Activated T-helper 1 cell treated with Interleukin-2 at 50 U/mL for 16 hours (primary cell): Measurements from ENCODE around the gene OR10T2.
"Not testable (repeated sequence)": the region's sequence is repeated elsewhere in the genome, so short reads cannot be mapped to it uniquely, and the experiment has no call there.

ENCODE experiments used
- DNase-seq: peaks from one replicate; pipeline ENCODE4 v3.0.0-alpha.2; 2020; ENCODE audit warnings: low read depth

The OR10T2 gene

DNA sequence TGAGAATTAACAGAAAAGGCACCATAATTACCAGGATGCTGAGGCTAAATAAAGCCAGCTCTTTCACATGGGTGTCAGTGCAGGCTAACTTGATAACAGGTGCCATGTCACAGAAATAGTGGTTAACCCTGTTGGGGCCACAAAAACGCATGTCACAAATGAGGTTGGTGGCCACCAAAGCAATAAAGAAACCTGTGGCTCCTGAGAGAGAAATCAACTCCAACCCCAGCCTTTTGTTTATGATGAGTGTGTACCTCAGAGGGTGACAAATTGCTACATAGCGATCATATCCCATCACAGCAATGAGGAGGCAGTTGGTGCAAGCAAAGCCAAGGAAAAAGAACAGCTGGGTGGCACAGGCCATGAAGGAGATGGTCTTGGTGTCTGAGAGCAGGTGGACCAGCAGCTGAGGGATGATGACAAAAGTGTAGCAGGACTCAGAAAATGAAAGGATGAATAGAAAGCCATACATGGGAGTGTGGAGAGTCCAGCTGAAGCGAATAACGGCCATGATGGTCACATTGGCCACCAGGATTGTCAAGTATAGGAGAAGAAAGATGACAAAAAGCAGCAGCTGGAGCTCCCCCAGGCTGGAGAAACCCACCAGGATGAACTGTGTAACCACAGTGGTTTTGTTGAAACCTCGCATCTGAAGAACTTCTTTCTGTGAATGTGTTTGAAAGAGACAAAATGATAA is at the start of gene OR10T2:
Gene OR10T2 (minus strand): TSS at position 649 of the 697 bp plus-strand sequence. CDS start 0 bp downstream, at position 649.
- DNase-seq: no peak

DNA sequence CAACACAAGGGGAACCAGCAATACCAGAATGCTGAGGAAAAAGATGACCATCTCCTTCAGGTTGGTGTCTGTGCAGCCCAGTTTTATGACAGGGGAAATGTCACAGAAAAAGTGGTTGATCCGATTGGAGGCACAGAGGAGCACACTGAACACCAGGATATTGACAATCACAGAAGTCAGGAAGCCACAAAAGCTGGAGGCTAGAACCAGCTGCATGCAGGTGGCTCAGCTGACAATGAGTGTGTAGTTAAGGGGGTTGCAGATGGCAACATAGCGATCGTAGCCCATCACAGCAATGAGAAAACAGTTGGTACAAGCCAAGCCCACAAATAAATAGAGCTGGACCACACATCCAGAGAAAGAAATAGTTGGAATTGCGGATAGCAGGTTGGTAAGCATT is 46.1 kb upstream of the OR10T2 start:
- DNase-seq: no peak

- no peak for DNase-seq
Measured at GRCh38 chr1:158434741-158435140, 35.5 kb upstream of the OR10T2 start.

GRCh38 chr1:158430163-158430562 is 30.9 kb upstream of the OR10T2 start:
- DNase-seq: not testable (repeated sequence)

DNA sequence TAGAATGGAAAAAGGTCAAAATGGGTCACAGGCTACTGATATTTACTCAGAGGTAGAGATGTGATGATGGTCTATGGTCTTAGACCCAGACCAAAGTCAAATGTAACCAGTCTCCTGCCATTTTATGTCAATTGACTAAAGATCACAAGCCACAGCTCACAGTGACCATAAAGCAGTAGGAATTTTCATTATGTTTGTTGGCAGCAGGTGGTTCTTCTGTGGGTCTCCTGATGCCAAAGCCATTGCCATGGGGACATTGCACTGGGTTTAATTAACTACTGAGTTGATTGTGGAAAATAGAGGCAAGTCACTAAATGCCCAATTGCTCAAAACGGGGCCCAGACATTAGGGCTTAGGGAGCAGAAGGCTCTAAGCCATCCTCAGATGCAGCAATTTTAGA is 26.9 kb upstream of the OR10T2 start, which contains the start of gene OR10K2:
Gene OR10K2 (minus strand): TSS at position 101 of the 400 bp plus-strand sequence. CDS start 5,371 bp downstream, outside the sequence.
- no peak for DNase-seq

DNA sequence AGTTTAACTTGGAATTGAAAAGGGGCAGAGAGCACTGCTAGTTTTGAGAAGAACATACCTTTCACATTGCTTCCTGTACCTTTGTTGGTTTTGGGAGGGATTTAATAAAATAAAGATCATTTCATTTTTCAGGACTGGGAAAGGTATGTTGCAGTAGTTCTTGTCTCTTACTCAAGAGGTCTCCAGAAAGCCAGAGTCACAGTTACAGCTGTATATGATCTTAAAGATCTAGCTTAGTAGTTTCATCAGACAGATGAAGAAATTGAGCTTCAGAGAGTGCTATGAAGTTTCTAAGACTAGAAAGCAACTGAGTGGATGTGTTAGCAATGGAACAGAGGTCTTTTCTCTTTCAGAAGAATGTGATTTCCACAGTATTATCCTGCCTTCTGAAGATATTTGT is 25.8 kb upstream of the OR10T2 start:
- no peak for DNase-seq

DNA sequence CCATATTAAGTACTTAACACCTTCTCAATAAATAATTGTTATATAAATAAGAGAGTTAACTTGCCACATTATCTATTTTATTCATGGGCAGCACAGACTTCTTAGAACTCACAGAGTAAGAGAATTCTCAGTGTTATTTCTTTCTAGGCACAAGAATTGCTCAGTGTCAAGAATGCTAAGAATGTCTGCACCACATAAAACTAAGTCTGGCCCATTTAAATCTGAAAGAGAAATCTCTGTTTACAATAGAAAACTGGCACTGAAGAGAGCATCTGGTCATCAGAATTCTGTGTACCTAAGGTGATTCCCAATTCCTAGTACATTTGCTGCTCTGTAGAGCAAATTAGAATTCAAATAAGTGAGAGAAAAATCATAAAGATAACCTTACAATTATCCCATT is 22.9 kb upstream of the OR10T2 start:
- no peak for DNase-seq

- no peak for DNase-seq
Measured at GRCh38 chr1:158417586-158417985, 18.3 kb upstream of the OR10T2 start.

DNA sequence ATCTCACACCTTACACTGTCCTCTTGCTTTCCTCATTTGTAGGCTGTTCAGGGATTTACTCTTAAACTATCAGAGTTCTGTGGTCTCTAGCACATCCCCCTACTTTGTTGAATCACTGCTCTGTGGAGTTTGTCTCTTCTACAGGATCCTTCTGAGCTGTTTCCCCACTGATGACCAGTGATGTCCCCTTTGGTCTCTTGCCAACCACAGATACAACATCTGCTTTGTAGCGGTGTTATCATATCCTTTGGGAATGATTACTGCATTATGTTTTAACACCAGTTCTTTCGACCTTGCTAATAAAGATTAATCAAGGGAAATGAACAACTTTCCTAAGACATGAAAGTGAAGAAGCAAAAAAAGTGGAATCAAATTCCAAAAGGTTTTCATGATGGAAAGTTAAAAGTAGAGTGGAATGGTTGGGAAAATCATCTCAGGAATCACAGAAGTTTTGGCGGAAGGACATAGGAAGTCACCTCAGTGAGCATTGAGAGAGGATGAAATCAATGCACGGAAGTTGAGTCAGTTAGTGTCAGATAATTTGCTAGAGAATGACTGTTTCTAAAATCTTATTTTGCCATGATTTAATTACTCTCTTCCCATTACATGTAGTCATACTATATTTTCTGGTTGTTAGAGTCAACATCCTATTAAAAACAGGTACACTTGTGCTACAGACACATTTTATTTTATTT is 15.5 kb upstream of the OR10T2 start:
- no peak for DNase-seq

DNA sequence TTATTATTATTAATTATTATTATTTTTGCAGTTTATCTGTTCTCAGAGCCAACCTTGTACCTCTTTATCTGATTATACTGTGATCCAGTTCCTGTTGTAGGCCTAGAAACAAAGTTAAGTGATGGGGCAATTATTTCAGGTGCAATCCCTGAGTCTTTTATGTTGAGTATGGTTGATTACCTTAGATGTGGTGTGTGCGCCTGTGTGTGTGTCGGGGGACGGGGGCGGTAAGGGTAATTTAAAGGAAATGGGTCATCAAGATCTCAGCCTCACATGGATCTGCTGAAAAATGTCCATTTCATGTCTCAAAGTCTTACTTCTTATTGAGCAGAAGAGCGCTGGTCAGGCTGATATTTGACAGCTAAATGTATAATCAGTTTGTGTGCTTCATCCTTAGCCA is 7.8 kb upstream of the OR10T2 start:
- no peak for DNase-seq

- no peak for DNase-seq
Measured at GRCh38 chr1:158400871-158401270, 1.6 kb upstream of the OR10T2 start.

DNA sequence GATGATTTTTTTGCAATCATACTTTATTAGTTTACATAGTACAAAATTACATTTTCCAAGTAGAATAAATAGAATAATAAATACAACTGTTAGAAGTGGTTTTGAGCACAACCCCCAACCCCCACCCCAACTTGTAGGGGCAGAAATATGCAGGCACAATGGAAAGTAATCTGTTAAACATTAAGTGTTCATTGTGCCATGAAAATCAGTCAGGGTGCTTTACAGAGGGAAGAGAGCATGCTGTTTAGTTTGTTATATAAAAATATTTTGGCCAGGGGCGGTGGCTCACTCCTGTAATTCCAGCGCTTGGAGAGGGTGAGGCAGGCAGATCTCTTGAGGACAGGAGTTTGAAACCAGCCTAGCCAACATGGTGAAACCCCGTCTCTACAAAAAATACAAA is 2.6 kb downstream of the OR10T2 start:
- DNase-seq: no peak

DNA sequence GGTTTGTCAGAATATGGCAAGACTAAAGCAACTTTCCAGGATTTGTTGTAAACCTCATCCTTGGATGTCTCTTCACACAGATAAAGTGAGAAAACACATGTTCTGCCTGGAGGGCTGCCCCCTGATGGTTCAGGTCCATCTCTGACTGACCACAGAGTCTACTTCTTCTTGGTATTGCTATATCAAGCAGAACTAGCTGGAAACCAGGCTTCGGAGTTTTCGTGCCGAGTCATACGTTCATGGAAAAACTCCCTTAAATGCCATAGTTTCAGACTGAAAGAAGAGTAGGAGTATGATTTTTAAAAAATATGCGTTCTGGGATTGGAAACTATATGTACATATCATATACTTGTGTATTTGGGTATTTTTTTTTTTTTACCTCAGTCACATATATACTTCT is 5.8 kb downstream of the OR10T2 start:
- no peak for DNase-seq

GRCh38 chr1:158391099-158391498 is 8.2 kb downstream of the OR10T2 start:
- no peak for DNase-seq

- DNase-seq: no peak
Measured at GRCh38 chr1:158390331-158390730, 8.9 kb downstream of the OR10T2 start.

DNA sequence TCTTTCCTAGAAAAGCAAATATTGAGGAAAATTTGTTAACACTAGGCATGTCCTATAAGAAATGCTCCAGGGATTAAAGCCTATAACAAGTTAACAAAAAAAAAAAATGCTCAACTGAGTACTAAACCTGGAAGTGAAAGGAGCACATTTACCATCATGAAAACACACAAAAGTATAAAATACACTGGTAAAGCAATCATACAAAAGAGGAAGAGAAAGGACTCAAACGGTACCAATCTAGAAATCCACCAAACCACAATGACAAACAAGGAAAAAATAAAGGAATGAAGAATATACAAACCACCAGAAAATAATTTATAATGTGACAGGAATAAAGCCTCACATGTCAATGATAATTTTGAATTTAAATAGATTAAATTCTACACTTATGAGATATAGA is 24.4 kb downstream of the OR10T2 start:
- DNase-seq: no peak

- DNase-seq: not testable (repeated sequence)
Measured at GRCh38 chr1:158374101-158374500, 25.2 kb downstream of the OR10T2 start.

GRCh38 chr1:158371188-158371953 is 27.9 kb downstream of the OR10T2 start:
- no peak for DNase-seq

GRCh38 chr1:158366783-158367182 is 32.5 kb downstream of the OR10T2 start:
- DNase-seq: no peak

DNA sequence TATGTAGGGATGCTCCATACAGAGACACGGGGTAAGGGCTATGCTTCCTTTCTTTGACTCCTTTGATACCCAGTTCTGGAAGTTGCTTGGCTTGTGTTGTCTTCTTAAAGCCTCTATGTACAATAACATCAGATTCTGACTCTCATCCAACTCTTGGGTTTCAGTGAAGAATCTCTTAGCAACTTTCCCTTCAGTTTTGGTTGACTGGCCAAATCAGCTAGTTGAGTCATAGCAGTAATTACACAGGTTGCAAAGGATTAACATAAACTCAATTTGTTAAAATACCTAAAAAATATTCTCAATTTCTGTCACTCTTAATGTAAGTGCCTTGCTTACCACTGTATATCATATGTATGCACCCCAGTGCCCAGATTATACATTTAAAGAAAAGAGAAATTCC is 36.3 kb downstream of the OR10T2 start:
- DNase-seq: no peak

DNA sequence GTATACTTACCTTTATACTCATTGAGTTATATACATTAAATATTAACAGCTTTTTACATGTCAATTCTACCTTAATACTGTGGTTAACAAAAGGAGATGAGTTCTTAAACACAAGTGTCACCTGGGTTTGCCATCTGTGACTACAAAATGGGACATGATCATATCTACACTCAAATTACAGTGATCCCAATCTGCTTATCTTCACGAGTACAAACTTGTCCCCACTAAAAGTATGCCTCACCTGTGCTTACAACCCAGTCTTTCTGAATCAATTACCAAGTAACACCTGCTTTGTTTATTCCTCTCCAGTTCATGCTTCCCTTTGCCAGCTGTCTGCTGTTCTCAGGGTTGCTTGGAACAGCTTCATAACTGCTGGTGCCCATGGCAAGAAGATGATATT is 36.8 kb downstream of the OR10T2 start:
- no peak for DNase-seq

DNA sequence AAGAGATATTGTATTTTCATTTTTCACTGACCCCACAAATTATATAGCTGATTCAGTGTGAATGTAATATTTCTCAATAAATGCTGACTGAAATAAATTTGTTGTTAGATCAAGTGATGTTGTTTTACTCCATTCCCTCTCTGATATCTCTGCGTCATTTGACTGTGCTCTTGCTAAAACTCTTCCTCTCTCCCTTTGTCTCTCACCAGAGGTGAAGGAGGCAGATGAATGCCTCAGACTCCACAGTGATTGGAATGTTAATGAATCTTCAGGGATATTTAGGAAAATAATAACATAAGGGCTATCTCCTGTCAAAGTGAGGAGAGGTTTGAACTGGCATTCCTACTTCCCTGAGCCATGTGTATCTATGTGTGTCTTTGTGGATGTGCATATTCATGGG is 41.8 kb downstream of the OR10T2 start:
- DNase-seq: no peak

- DNase-seq: no peak
Measured at GRCh38 chr1:158356616-158357015, 42.6 kb downstream of the OR10T2 start.
